HepG2 (cell line): ENCODE measurements around the gene BEAN1. TPM values are rescaled to one million over a fixed set of nuclear protein-coding genes. Genes with fewer than 3 reads are reported as not detected.

Source experiments
- ATAC-seq: fragments of 200-7000 bp; cut with Tn5 transposase; 3 replicates; pipeline ENCODE4 v1.9.1; 2020; ENCODE audit warnings: mild to moderate bottlenecking, moderate library complexity
- BruUV-seq: library from RNA; stranded (reverse); fragments of 400-500 nt; replicated peaks from 2 replicates; lab custom pipeline; 2021; lab: Mats Ljungman, UMichigan
- CTCF ChIA-PET: fragments of 300-600 bp; formaldehyde crosslinking; extraction: SDS; loops from one replicate; lab custom pipeline; 2021; ENCODE audit warnings: low total read pairs, inconsistent platforms, low intra/inter-chr PET ratio; lab: Yijun Ruan, JAX
- POLR2A ChIA-PET: fragments of 350-600 bp; sonication (Branson Sonifier 250); formaldehyde crosslinking; loops from one replicate; lab custom pipeline; 2020; ENCODE audit warnings: antibody characterized with exemption, inconsistent platforms; lab: Yijun Ruan, JAX
- DNase-seq: peaks from one replicate; pipeline ENCODE4 v3.0.0-alpha.2; 2015; ENCODE audit warnings: low spot score
- FAIRE-seq: peaks from 3 replicates; lab custom pipeline; 2011; peaks lifted over from hg19 to GRCh38; lab: Jason Lieb, UNC
- H2AFZ ChIP-seq: one replicate; pipeline ENCODE4 v1.6.1; 2011; ENCODE audit warnings: low read length, inconsistent platforms
- H3K27ac ChIP-seq: fragments of 300-600 bp; 3 replicates; pipeline ENCODE4 v1.8.0; 2011; ENCODE audit warnings: mixed run types, mild to moderate bottlenecking, mixed read lengths, low read length, inconsistent platforms; ENCODE audit not compliant: insufficient read depth; ENCODE audit errors: extremely low read length
- H3K27me3 ChIP-seq, 2 experiments: fragments of 200-600 bp in 1 of 2; 2 replicates in 1 of 2; 3 replicates in 1 of 2; pipeline versions ENCODE4 v1.6.0 to v1.8.0; 2011; ENCODE audit warnings: low read length in 2 of 2, mild to moderate bottlenecking in 2 of 2, moderate library complexity in 2 of 2, inconsistent platforms in 1 of 2; ENCODE audit not compliant: insufficient read depth in 2 of 2, control insufficient read depth in 1 of 2
- H3K36me3 ChIP-seq, 2 experiments: fragments of 200-600 bp in 1 of 2; replicated peaks in 1 of 2; 2 replicates in 1 of 2; 3 replicates in 1 of 2; pipeline versions ENCODE4 v1.5.1 to v1.8.0; 2011; ENCODE audit warnings: low read length in 2 of 2, inconsistent platforms in 1 of 2; ENCODE audit not compliant: insufficient read depth in 2 of 2, control insufficient read depth in 1 of 2
- H3K4me1 ChIP-seq: 2 replicates; pipeline ENCODE4 v1.5.1; 2012; ENCODE audit warnings: low read length, inconsistent platforms; ENCODE audit not compliant: insufficient read depth
- H3K4me2 ChIP-seq: 2 replicates; pipeline ENCODE4 v1.6.0; 2011; ENCODE audit warnings: low read depth, low read length, inconsistent platforms
- H3K4me3 ChIP-seq, 3 experiments: fragments of 200-600 bp in 1 of 3; sonication (generic), shearing (Covaris generic) in 1 of 3; replicated peaks in 1 of 3; 2 replicates each; pipeline ENCODE4 v1.5.1; 2011 to 2016; ENCODE audit warnings: low read length in 3 of 3, inconsistent platforms in 2 of 3, low read depth in 2 of 3, mild to moderate bottlenecking in 2 of 3, control low read depth in 1 of 3, mixed read lengths in 1 of 3; ENCODE audit not compliant: insufficient read depth in 1 of 3
- H3K79me2 ChIP-seq: one replicate; pipeline ENCODE4 v1.6.1; 2011; ENCODE audit warnings: low read length, inconsistent platforms; ENCODE audit not compliant: insufficient read depth
- H3K9ac ChIP-seq: 2 replicates; pipeline ENCODE4 v1.6.0; 2011; ENCODE audit warnings: mild to moderate bottlenecking, low read depth, low read length, inconsistent platforms; ENCODE audit not compliant: insufficient read depth
- H3K9me3 ChIP-seq: 2 replicates; pipeline ENCODE4 v1.5.1; 2012; ENCODE audit warnings: mild to moderate bottlenecking, low read length
- H4K20me1 ChIP-seq: 2 replicates; pipeline ENCODE4 v1.6.0; 2011; ENCODE audit warnings: inconsistent platforms, mild to moderate bottlenecking, low read length, moderate library complexity; ENCODE audit not compliant: insufficient read depth
- EHMT2 ChIP-seq: fragments of 200-600 bp; sonication (generic); IDR thresholded peaks from 2 replicates; pipeline ENCODE4 v1.7.0; 2017; ENCODE audit warnings: antibody characterized with exemption, low read depth, low read length, borderline replicate concordance
- FOXJ3 ChIP-seq: sonication (generic); formaldehyde crosslinking; IDR thresholded peaks from 2 replicates; pipeline ENCODE4 v1.4.0; 2020; ENCODE audit warnings: missing genetic modification reagents, mild to moderate bottlenecking, borderline replicate concordance
- KDM3A ChIP-seq: IDR thresholded peaks from 2 replicates; pipeline ENCODE4 v1.6.1; 2018; ENCODE audit warnings: low read depth, missing compliant biosample characterization
- MLXIP ChIP-seq: sonication (generic); formaldehyde crosslinking; IDR thresholded peaks from 2 replicates; pipeline ENCODE4 v1.9.0; 2021; ENCODE audit warnings: missing genetic modification reagents, borderline replicate concordance
- PLRG1 ChIP-seq: fragments of 450-650 bp; conservative IDR thresholded peaks from 2 replicates; pipeline ENCODE4 v1.6.1; 2016
- SIX4 ChIP-seq: sonication (generic); formaldehyde crosslinking; IDR thresholded peaks from 2 replicates; pipeline ENCODE4 v1.4.0; 2020; ENCODE audit warnings: missing genetic modification reagents
- ZBTB20 ChIP-seq: sonication (generic); formaldehyde crosslinking; IDR thresholded peaks from 2 replicates; pipeline ENCODE4 v1.8.1; 2023; ENCODE audit warnings: missing genetic modification reagents, low read depth, mild to moderate bottlenecking, borderline replicate concordance
- ZMYM2 ChIP-seq: sonication (generic); formaldehyde crosslinking; IDR thresholded peaks from 2 replicates; pipeline ENCODE4 v1.8.0; 2022; ENCODE audit warnings: mild to moderate bottlenecking, missing genetic modification reagents
- ZNF121 ChIP-seq: sonication (generic); formaldehyde crosslinking; IDR thresholded peaks from 2 replicates; pipeline ENCODE4 v1.5.0; 2020; ENCODE audit warnings: mild to moderate bottlenecking, missing genetic modification reagents
- ZNF629 ChIP-seq: sonication (generic); formaldehyde crosslinking; conservative IDR thresholded peaks from 2 replicates; pipeline ENCODE4 v1.5.0; 2020; ENCODE audit warnings: missing genetic modification reagents
- WGBS: methylation state at CpG from one replicate; pipeline ENCODE4 v1.1.6; 2017; ENCODE audit warnings: low lambda C conversion rate; 5-methylcytosine and 5-hydroxymethylcytosine counted together
- in situ Hi-C: cut with HindIII; loops from 2 replicates; pipeline ENCODE4 v1.10.0; 2017; ENCODE audit warnings: low pct_unique_long_range_greater_than_20kb; ENCODE audit not compliant: extremely low pct_ligation_motif_present
- intact Hi-C: fragments of 100-400 bp; cut with micrococcal nuclease; formaldehyde crosslinking; loops from one replicate; pipeline ENCODE4 v1.10.0; 2022; ENCODE audit not compliant: unreplicated experiment
- polyA plus RNA-seq, 8 experiments: library from polyadenylated mRNA; depleted of rRNA in 3 of 8; stranded (reverse) in 7 of 8; unstranded in 1 of 8; fragments of >200 nt; fragmentation: Illumina TruSeq in 4 of 8; extraction: Trizol in 4 of 8; gene quantifications; 2 replicates each; pipeline versions ENCODE4 v1.2.1 to v1.2.3, GENCODE V29; 2011 to 2016; ENCODE audit warnings: low read depth in 4 of 8, missing spikeins in 1 of 8, mixed read lengths in 1 of 8; ENCODE audit not compliant: insufficient read depth in 1 of 8
- total RNA-seq, 5 experiments: library from RNA; depleted of rRNA; stranded (reverse); fragments of >200 nt; fragmentation: Illumina TruSeq; extraction: Trizol; gene quantifications; 2 replicates each; pipeline ENCODE4 v1.2.3, GENCODE V29; 2016; ENCODE audit warnings: low read depth in 1 of 5

BEAN1 gene
- total and polyA plus RNA-seq, 2 of the 13 experiments (the other 11 are each of a cell fraction or from before 2014, with no cell fraction given), result 0.53 to 1.4 TPM

DNA sequence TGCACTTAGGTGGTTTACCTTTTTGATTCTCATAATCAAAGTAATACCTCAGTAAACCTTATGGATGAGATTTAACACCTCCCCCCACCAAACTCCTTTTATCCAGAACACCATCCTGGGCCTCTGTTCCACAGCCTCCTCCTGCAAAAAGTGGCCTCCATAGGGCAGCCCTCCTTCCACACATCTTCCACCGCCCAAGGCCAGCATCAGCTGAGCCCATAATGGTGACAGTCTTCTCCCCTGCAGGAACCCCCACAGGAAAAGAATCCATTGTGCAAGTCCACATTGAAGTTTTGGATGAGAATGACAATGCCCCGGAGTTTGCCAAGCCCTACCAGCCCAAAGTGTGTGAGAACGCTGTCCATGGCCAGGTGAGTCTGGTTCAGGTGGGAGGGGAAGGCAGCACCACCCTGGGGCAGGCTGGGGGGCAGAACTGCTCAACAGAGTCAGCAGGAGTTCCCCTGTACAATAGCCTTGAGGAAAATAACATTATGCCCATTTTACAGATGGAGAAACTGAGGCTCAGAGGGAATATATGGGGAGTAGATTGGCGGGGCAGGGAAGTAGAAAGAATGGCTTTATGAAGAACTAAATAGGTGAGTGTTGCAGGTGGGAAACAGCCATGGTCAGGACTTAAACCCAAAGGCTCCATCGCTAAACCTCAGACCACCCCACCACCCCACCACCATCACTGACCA lies 29.2 kb upstream of the BEAN1 start:
- H3K27ac ChIP-seq, result no peak overlapping the region
- no peaks in the 10 kb centered on the region for H3K9me3 ChIP-seq
- BruUV-seq, result no TSS peak
- DNase-seq (no peak), FAIRE-seq (no peak), ATAC-seq (no peak)
- intact Hi-C loops (no loop called here), in situ Hi-C loops (no loop called here)
- no peak overlapping the region for H3K4me2 ChIP-seq
- H3K4me1 ChIP-seq, result no peaks in the 10 kb centered on the region; the same call in 1 of the 2 replicates
- no peak overlapping the region for H2AFZ ChIP-seq
- H3K9ac ChIP-seq, result no peak overlapping the region
- TF ChIP-seq ZBTB20 (CRISPR knock-in tag), result no peak
- TF ChIP-seq ZNF629, result peak; percentile 71
- TF ChIP-seq SIX4 (CRISPR knock-in tag), result no peak
- no peaks in the 10 kb centered on the region for H4K20me1 ChIP-seq
- ChIA-PET POLR2A (no interaction called here), CTCF (no interaction called here)
- H3K27me3 ChIP-seq, result no peaks in the 10 kb centered on the region
- no peak overlapping the region for H3K4me3 ChIP-seq
- H3K79me2 ChIP-seq, result no peaks in the 10 kb centered on the region
- 49% methylated on average over 5 of the region's 5 CpGs for WGBS
- H3K36me3 ChIP-seq, result no peaks in the 10 kb centered on the region

- intact Hi-C loops, result no loop called here
- no peak for FAIRE-seq
- no peaks in the 10 kb centered on the region for H3K36me3 ChIP-seq
- no peaks in the 10 kb centered on the region for H3K79me2 ChIP-seq
- ChIA-PET CTCF (no interaction called here), POLR2A (no interaction called here)
- H3K4me3 ChIP-seq, result no peak overlapping the region
- no peak for DNase-seq
- TF ChIP-seq MLXIP (CRISPR knock-in tag), result no peak
- no peak for TF ChIP-seq FOXJ3
- TF ChIP-seq EHMT2, result no peak
- TF ChIP-seq PLRG1, result no peak
- TF ChIP-seq ZMYM2 (CRISPR knock-in tag), result no peak
- TF ChIP-seq KDM3A (CRISPR knock-in tag), result no peak
- no peak for TF ChIP-seq ZNF121 (CRISPR knock-in tag)
- H4K20me1 ChIP-seq, result no peaks in the 10 kb centered on the region
- H3K27ac ChIP-seq, result no peak overlapping the region
- H3K9me3 ChIP-seq, result no peaks in the 10 kb centered on the region
- 82% methylated on average over 3 of the region's 3 CpGs for WGBS
- H3K4me2 ChIP-seq, result no peak overlapping the region
- no peak overlapping the region for H2AFZ ChIP-seq
- H3K4me1 ChIP-seq, result peaks cover 10% of the 10 kb centered on the region
- BruUV-seq, result no TSS peak
- ATAC-seq, result no peak
- H3K9ac ChIP-seq, result no peak overlapping the region
- in situ Hi-C loops, result no loop called here
- no peaks in the 10 kb centered on the region for H3K27me3 ChIP-seq
Measured at GRCh38 chr16:66399031-66399430, 28.1 kb upstream of the BEAN1 start.
